ENCODE measurements around the gene CD6. TPM values are rescaled to one million over a fixed set of nuclear protein-coding genes. Genes with fewer than 3 reads are reported as not detected.

CD6 gene
- total and polyA plus RNA-seq, 12 donors, result 0.22 to 8.4 (median 2.1) TPM

DNA sequence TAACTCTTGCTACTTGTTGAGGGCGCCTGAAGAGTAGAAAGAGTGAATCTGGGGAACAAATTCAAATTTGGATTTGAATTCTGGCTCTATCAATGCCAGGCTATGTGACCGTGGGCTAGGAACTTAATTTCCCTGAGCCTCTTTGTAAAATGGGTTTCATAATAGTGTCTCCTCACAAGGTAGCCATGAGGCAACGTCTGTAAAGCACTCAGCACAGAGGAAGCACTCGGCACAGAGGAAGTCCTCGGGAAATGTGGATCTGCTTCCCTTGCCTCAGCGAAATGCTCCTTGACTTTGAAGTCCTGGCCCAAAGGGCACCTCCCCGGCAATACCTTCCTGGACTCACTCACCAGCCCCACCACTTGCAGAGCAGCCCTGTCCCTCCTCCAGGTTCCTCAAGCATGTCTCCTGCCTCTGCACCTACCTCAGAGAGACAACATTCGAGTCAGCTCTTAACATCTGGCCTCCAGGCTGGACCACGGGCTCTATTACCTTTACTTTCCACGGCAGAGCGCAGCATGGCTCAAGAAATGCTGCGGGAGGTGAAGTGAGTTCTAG lies 17.7 kb downstream of the CD6 start:
- DNase-seq, result no peak
- Histone ChIP-seq H3K36me3 (replicated peaks in 1 of 2) (no peaks in the 10 kb centered on the region), H3K27me3 (no peaks in the 10 kb centered on the region), H3K4me1 (replicated peaks in 1 of 2) (no peaks in the 10 kb centered on the region), H3K27ac (no peak overlapping the region), H3K9me3 (replicated peaks in 1 of 3) (no peaks in the 10 kb centered on the region), H3K4me3 (no peak overlapping the region)
- TF ChIP-seq POLR2A (IDR thresholded peaks at IDR 0.05) (no peak), CTCF (IDR thresholded peaks at IDR 0.05) (no peak)
- intact Hi-C loops (cut with DNase I), result no loop called here
- 62 to 69% (median 65%) methylated on average over 10 to 12 of the region's 12 CpGs for WGBS, 4 donors

DNA sequence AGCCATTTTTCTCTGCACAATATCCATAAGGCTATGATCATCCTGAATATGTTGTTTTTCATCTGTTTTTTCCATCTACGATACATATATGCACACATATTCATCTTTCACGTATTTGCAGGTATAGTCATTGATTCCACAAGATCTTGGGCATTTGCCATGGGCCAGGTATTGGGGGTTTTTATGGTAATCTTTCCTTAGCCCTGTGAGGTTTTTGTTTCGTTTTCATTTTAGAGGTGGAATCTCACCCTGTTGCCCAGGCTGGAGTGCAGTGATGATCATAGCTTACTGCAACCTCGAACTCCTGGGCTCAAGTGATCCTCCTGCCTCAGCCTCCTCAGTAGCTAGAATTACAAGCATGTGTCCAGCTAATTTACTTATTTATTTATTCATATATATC lies 20.0 kb downstream of the CD6 start:
- 84 to 88% (median 85%) methylated on average over 4 of the region's 4 CpGs for WGBS, 4 donors
- H3K27me3 ChIP-seq, result no peaks in the 10 kb centered on the region
- peaks cover 0 to 4% of the 10 kb centered on the region in 2 donors for H3K4me1 ChIP-seq (replicated peaks in 1 of 2)
- no peaks in the 10 kb centered on the region for H3K9me3 ChIP-seq (replicated peaks in 1 of 3)
- TF ChIP-seq CTCF (IDR thresholded peaks at IDR 0.05) (no peak), POLR2A (IDR thresholded peaks at IDR 0.05) (no peak)
- DNase-seq, result no peak
- H3K27ac ChIP-seq, result no peak overlapping the region
- H3K4me3 ChIP-seq, result no peak overlapping the region
- intact Hi-C loops (cut with DNase I), result no loop called here
- no peaks in the 10 kb centered on the region for H3K36me3 ChIP-seq (replicated peaks in 1 of 2)

- no peak for DNase-seq
- TF ChIP-seq CTCF (IDR thresholded peaks at IDR 0.05), result no peak
- TF ChIP-seq POLR2A (IDR thresholded peaks at IDR 0.05), result no peak
- WGBS, 4 donors, result 55 to 71% (median 61%) methylated on average over 5 of the region's 5 CpGs
- Histone ChIP-seq H3K4me3 (no peak overlapping the region), H3K9me3 (replicated peaks in 1 of 3) (no peaks in the 10 kb centered on the region), H3K4me1 (replicated peaks in 1 of 2) (peaks cover 0 to 12% of the 10 kb centered on the region in 2 donors), H3K27ac (no peak overlapping the region), H3K36me3 (replicated peaks in 1 of 2) (no peaks in the 10 kb centered on the region), H3K27me3 (no peaks in the 10 kb centered on the region)
- intact Hi-C loops (cut with DNase I), result no loop called here
Observed at GRCh38 chr11:60992842-60993409, 21.4 kb downstream of the CD6 start.

DNA sequence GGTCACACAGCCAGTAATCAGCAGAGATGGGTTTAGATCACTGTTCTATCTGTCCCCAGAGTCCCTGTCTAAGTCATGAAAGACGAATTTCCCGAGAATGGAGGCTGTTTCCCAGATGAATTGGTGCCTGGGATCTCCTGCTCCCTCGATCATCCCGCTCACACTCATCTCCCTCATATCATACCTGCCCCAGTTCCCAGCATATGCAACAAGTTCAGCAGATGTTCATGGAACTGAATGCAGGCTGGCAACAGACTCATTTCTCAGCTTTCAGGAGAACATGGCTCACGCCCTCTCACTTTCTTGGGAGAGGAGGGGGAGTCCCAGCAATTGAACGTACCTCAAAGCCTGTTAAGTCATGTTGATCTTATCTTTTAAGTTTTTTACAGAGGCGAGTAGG lies 22.1 kb downstream of the CD6 start:
- Histone ChIP-seq H3K36me3 (replicated peaks in 1 of 2) (no peaks in the 10 kb centered on the region), H3K27me3 (no peaks in the 10 kb centered on the region), H3K9me3 (replicated peaks in 1 of 3) (no peaks in the 10 kb centered on the region), H3K4me1 (replicated peaks in 1 of 2) (peaks cover 0 to 16% of the 10 kb centered on the region in 2 donors), H3K4me3 (no peak overlapping the region), H3K27ac (no peak overlapping the region)
- TF ChIP-seq CTCF (IDR thresholded peaks at IDR 0.05), result no peak
- TF ChIP-seq POLR2A (IDR thresholded peaks at IDR 0.05), result no peak
- intact Hi-C loops (cut with DNase I), result no loop called here
- 67 to 76% (median 74%) methylated on average over 7 of the region's 7 CpGs for WGBS, 4 donors
- no peak for DNase-seq
